ENCODE data around the gene CAMK2D. TPM values are rescaled to one million over a fixed set of nuclear protein-coding genes. Genes with fewer than 3 reads are reported as not detected.

CAMK2D gene
- total RNA-seq, 4 donors from 2014 or later: 45.9 to 67.1 (median 56.2) TPM

DNA sequence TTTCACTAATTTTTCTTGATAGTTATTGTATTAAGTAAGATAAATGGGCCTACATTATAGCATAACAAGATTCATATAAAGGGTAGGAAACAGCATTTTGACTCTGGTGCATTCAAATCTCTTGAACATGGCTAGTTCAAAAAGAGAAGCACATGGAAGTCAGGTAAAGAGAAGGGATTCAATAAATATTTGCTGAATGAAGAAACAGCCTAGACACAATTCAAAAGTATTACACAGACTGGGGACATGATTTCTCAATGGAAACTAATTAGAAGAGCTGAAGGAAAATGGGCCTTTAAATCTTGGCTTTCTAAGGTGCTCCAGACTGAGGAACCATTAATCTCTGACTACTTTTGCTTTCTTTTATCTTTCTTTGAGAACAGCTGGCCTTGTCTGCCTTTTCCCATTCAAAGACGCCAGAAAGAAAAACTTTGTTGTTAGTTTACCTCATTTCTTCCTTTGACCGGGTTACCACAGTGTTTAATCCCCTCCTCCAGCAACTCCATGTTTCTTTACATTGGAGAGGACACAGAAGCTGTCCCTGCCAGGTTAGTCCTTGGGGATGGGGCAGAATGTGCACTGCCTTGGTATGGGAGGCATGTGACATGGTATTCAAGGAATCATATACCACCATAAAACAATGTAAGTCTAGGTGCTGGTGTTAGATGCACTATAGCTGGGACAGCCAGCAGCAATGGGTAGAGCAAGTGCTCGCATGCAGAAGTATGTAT is 264.2 kb downstream of the CAMK2D start:
- Histone ChIP-seq H3K4me1 (peaks cover 0 to 10% (median 0%) of the 10 kb centered on the region in 3 donors), H3K27me3 (no peaks in the 10 kb centered on the region), H3K27ac (no peak overlapping the region), H3K36me3 (peaks cover 0 to 20% of the 10 kb centered on the region in 2 donors), H3K4me3 (no peak overlapping the region), H3K9me3 (no peaks in the 10 kb centered on the region)
- 52 to 56% methylated on average over 3 of the region's 3 CpGs for WGBS, 2 donors (ENCODE audit: low coverage in 1 of 2)
- TF ChIP-seq POLR2A (IDR thresholded peaks at IDR 0.05): no peak
- TF ChIP-seq POLR2AphosphoS5 (IDR thresholded peaks at IDR 0.05): peak; percentile 6
- ATAC-seq: no peak

DNA sequence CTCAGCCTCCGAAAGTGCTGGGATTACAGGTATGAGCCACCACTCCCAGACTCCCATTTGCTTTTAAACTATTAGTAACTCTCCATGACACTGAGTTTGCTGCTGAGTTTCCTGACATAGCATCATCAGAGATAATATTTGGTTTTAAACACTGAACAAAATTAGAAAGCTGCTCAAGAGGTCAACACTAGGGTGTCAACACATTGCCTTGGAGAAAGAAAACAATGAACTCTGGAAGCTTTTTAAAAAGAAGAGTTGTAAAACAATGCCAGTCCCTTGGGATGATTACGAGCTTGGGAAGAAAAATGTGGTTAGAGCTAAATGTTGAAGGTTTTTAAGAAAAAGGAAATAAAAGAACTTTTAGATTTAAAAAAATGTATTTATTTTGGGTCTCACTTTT is 264.8 kb downstream of the CAMK2D start:
- H3K27ac ChIP-seq: no peak overlapping the region
- H3K4me3 ChIP-seq: no peak overlapping the region
- no peaks in the 10 kb centered on the region for H3K9me3 ChIP-seq
- no peaks in the 10 kb centered on the region for H3K27me3 ChIP-seq
- H3K4me1 ChIP-seq: peaks cover 0 to 10% (median 0%) of the 10 kb centered on the region in 3 donors
- no peak for ATAC-seq
- H3K36me3 ChIP-seq: peaks cover 0 to 20% of the 10 kb centered on the region in 2 donors
- WGBS, 2 donors (ENCODE audit: low coverage in 1 of 2): 45 to 91% methylated on average over 1 to 2 of the region's 2 CpGs
- no peak for TF ChIP-seq EP300 (IDR thresholded peaks at IDR 0.05)
- TF ChIP-seq POLR2A (IDR thresholded peaks at IDR 0.05): no peak
- TF ChIP-seq, protein P1, sequence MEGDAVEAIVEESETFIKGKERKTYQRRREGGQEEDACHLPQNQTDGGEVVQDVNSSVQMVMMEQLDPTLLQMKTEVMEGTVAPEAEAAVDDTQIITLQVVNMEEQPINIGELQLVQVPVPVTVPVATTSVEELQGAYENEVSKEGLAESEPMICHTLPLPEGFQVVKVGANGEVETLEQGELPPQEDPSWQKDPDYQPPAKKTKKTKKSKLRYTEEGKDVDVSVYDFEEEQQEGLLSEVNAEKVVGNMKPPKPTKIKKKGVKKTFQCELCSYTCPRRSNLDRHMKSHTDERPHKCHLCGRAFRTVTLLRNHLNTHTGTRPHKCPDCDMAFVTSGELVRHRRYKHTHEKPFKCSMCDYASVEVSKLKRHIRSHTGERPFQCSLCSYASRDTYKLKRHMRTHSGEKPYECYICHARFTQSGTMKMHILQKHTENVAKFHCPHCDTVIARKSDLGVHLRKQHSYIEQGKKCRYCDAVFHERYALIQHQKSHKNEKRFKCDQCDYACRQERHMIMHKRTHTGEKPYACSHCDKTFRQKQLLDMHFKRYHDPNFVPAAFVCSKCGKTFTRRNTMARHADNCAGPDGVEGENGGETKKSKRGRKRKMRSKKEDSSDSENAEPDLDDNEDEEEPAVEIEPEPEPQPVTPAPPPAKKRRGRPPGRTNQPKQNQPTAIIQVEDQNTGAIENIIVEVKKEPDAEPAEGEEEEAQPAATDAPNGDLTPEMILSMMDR (IDR thresholded peaks at IDR 0.05): no peak
- no peak for TF ChIP-seq POLR2AphosphoS5 (IDR thresholded peaks at IDR 0.05)

DNA sequence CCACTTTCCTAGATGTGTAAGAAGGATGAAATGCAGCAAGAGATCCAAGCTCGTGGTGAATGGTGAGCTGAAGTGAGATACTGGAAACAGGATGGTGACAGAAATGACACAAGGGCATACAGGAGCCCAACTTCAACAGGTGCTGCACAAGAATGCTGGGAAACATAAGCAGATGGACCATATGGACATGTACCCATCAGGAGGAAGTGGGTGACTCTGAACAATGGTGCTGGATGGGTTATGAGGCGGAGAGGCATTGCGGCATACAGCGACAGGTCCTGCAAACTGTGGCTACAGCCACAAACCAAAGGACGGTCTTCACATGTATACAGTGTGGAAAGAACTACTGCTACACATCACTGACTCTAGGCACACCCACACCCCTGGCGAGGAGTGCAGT is 265.7 kb downstream of the CAMK2D start:
- peaks cover 0 to 20% of the 10 kb centered on the region in 2 donors for H3K36me3 ChIP-seq
- peaks cover 0 to 10% (median 0%) of the 10 kb centered on the region in 3 donors for H3K4me1 ChIP-seq
- H3K9me3 ChIP-seq: no peaks in the 10 kb centered on the region
- TF ChIP-seq POLR2AphosphoS5 (IDR thresholded peaks at IDR 0.05) (no peak), EP300 (IDR thresholded peaks at IDR 0.05) (no peak), POLR2A (IDR thresholded peaks at IDR 0.05) (no peak)
- TF ChIP-seq, protein P1 (IDR thresholded peaks at IDR 0.05): no peak
- no peak overlapping the region for H3K4me3 ChIP-seq
- 84 to 96% methylated on average over 5 to 6 of the region's 6 CpGs for WGBS, 2 donors (ENCODE audit: low coverage in 1 of 2)
- ATAC-seq: no peak
- no peak overlapping the region for H3K27ac ChIP-seq
- H3K27me3 ChIP-seq: no peaks in the 10 kb centered on the region

DNA sequence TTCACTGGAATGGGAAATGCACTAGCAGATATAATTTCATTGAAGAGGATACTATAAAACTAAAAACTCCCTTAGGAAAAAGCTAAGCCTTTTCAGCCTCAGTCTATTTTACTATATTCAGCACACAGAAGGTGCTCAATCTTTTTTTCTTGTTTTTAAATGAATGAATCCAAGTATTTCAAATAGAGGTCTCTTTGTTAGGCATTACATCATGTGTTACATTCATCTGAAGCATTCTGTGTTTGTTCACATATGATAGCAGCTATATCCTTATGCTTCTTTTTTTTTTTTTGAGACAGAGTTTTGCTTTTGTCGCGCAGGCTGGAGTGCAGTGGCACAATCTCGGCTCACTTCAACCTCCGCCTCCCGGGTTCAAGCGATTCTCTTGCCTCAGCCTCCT is 278.4 kb downstream of the CAMK2D start:
- TF ChIP-seq POLR2AphosphoS5 (IDR thresholded peaks at IDR 0.05) (no peak), EP300 (IDR thresholded peaks at IDR 0.05) (no peak), POLR2A (IDR thresholded peaks at IDR 0.05) (no peak)
- TF ChIP-seq, protein P1 (IDR thresholded peaks at IDR 0.05): no peak
- ATAC-seq: no peak
- H3K9me3 ChIP-seq: no peaks in the 10 kb centered on the region
- peaks cover 0 to 6% of the 10 kb centered on the region in 2 donors for H3K36me3 ChIP-seq
- no peak overlapping the region for H3K4me3 ChIP-seq
- peaks cover 0 to 12% (median 0%) of the 10 kb centered on the region in 3 donors for H3K4me1 ChIP-seq
- no peak overlapping the region for H3K27ac ChIP-seq
- 80 to 98% methylated on average over 1 to 6 of the region's 6 CpGs for WGBS, 2 donors (ENCODE audit: low coverage in 1 of 2)
- H3K27me3 ChIP-seq: no peaks in the 10 kb centered on the region

DNA sequence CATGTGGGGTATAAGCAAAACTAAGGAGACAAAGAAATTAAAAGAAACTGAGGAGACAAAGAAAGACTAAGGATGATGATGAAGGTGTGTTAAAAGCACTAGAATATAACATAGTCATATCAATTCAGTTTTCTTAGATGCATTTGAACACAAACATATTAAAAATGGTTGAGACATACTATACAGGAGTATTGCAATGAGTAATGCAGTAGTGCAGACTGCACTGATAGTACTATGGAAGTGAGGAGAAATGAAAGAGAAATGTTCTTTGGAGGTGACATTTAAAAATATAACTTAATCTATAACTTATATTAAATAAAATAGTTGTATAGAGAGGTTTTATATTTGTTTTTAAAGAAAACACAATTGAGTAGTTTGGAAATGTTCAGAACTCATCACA is 279.2 kb downstream of the CAMK2D start:
- no peak for ATAC-seq
- H3K9me3 ChIP-seq: peaks cover 0 to 3% (median 0%) of the 10 kb centered on the region in 3 donors
- no peak overlapping the region for H3K4me3 ChIP-seq
- peaks cover 0 to 12% (median 0%) of the 10 kb centered on the region in 3 donors for H3K4me1 ChIP-seq
- no peak overlapping the region for H3K27ac ChIP-seq
- H3K36me3 ChIP-seq: peaks cover 0 to 10% of the 10 kb centered on the region in 2 donors
- TF ChIP-seq POLR2AphosphoS5 (IDR thresholded peaks at IDR 0.05) (no peak), POLR2A (IDR thresholded peaks at IDR 0.05) (no peak), EP300 (IDR thresholded peaks at IDR 0.05) (no peak)
- TF ChIP-seq, protein P1 (IDR thresholded peaks at IDR 0.05): no peak
- H3K27me3 ChIP-seq: no peaks in the 10 kb centered on the region
